ENCODE measurements around the gene ALDH1A2.
A peak's percentile ranks its signal among the peaks of the same experiment; 100 is the strongest.
"Not testable (repeated sequence)": the region's sequence is repeated elsewhere in the genome, so short reads cannot be mapped to it uniquely, and the experiment has no call there.

The ALDH1A2 gene

GRCh38 chr15:58065445-58066041 is at the start of gene ALDH1A2:
Gene ALDH1A2, minus strand, starts transcription at chr15:58065711. Its CDS starts 61 bp downstream, at chr15:58065650.
- no peak for DNase-seq (ENCODE audit: low read depth)

- DNase-seq (ENCODE audit: low read depth): no peak
Measured at GRCh38 chr15:58114812-58115211, 49.3 kb upstream of the ALDH1A2 start.

- no peak for DNase-seq (ENCODE audit: low read depth)
Measured at GRCh38 chr15:58114388-58114787, 48.9 kb upstream of the ALDH1A2 start.

GRCh38 chr15:58113358-58113757 is 47.8 kb upstream of the ALDH1A2 start:
- not testable (repeated sequence) for DNase-seq (ENCODE audit: low read depth)

- DNase-seq (ENCODE audit: low read depth): no peak
Measured at GRCh38 chr15:58111718-58112104, 46.2 kb upstream of the ALDH1A2 start.

- DNase-seq (ENCODE audit: low read depth): no peak
Measured at GRCh38 chr15:58110999-58111717, 45.6 kb upstream of the ALDH1A2 start.

GRCh38 chr15:58109419-58109818 is 43.9 kb upstream of the ALDH1A2 start:
- no peak for DNase-seq (ENCODE audit: low read depth)

GRCh38 chr15:58108117-58108516 is 42.6 kb upstream of the ALDH1A2 start:
- DNase-seq (ENCODE audit: low read depth): no peak

GRCh38 chr15:58103482-58103881 is 38.0 kb upstream of the ALDH1A2 start:
- DNase-seq (ENCODE audit: low read depth): no peak

- no peak for DNase-seq (ENCODE audit: low read depth)
Measured at GRCh38 chr15:58096529-58097084, 31.1 kb upstream of the ALDH1A2 start.

GRCh38 chr15:58095415-58095814 is 29.9 kb upstream of the ALDH1A2 start:
- DNase-seq (ENCODE audit: low read depth): no peak

GRCh38 chr15:58087871-58088270 is 22.4 kb upstream of the ALDH1A2 start:
- DNase-seq (ENCODE audit: low read depth): no peak

GRCh38 chr15:58086491-58086890 is 21.0 kb upstream of the ALDH1A2 start:
- peak; percentile 7 for DNase-seq (ENCODE audit: low read depth)

GRCh38 chr15:58083526-58083925 is 18.0 kb upstream of the ALDH1A2 start:
- no peak for DNase-seq (ENCODE audit: low read depth)

GRCh38 chr15:58081891-58082290 is 16.4 kb upstream of the ALDH1A2 start:
- no peak for DNase-seq (ENCODE audit: low read depth)

- DNase-seq (ENCODE audit: low read depth): no peak
Measured at GRCh38 chr15:58081456-58081855, 15.9 kb upstream of the ALDH1A2 start.

GRCh38 chr15:58080959-58081358 is 15.4 kb upstream of the ALDH1A2 start:
- not testable (repeated sequence) for DNase-seq (ENCODE audit: low read depth)

- DNase-seq (ENCODE audit: low read depth): no peak
Measured at GRCh38 chr15:58080398-58080797, 14.9 kb upstream of the ALDH1A2 start.

- DNase-seq (ENCODE audit: low read depth): no peak
Measured at GRCh38 chr15:58078591-58078990, 13.1 kb upstream of the ALDH1A2 start.

- DNase-seq (ENCODE audit: low read depth): no peak
Measured at GRCh38 chr15:58077427-58077826, 11.9 kb upstream of the ALDH1A2 start.

GRCh38 chr15:58074452-58074851 is 8.9 kb upstream of the ALDH1A2 start:
- no peak for DNase-seq (ENCODE audit: low read depth)

- peak; percentile 35 for DNase-seq (ENCODE audit: low read depth)
Measured at GRCh38 chr15:58070801-58071418, 5.4 kb upstream of the ALDH1A2 start.

- DNase-seq (ENCODE audit: low read depth): no peak
Measured at GRCh38 chr15:58069008-58069407, 3.5 kb upstream of the ALDH1A2 start.

Data from stromal cell of bone marrow (primary cell).